Measurements from ENCODE around the gene PCED1B.

Gene PCED1B

GRCh38 chr12:47078733-47079467, 521 bp upstream of the PCED1B start (continued):
- TF ChIP-seq RBAK (tag by site-specific recombination; IDR thresholded peaks at IDR 0.05) (no peak), REST (tag by site-specific recombination; IDR thresholded peaks at IDR 0.05) (peak; percentile 68), ZBTB49 (tag by site-specific recombination; IDR thresholded peaks at IDR 0.05; ENCODE audit: low read depth) (no peak), ZBTB17 (tag by site-specific recombination; IDR thresholded peaks at IDR 0.05) (no peak), ZNF133 (tag by site-specific recombination; IDR thresholded peaks at IDR 0.05) (no peak), ZBTB1 (tag by site-specific recombination; IDR thresholded peaks at IDR 0.05) (no peak), ZNF768 (tag by site-specific recombination; IDR thresholded peaks at IDR 0.05) (no peak), ZNF132 (tag by site-specific recombination; IDR thresholded peaks at IDR 0.05; ENCODE audit: borderline replicate concordance) (no peak), ZBTB44 (tag by site-specific recombination; IDR thresholded peaks at IDR 0.05) (no peak), ZNF510 (tag by site-specific recombination; IDR thresholded peaks at IDR 0.05; ENCODE audit: insufficient replicate concordance) (no peak), ZNF362 (tag by site-specific recombination; IDR thresholded peaks at IDR 0.05) (no peak), PATZ1 (tag by site-specific recombination; IDR thresholded peaks at IDR 0.05) (no peak), ZNF350 (tag by site-specific recombination; IDR thresholded peaks at IDR 0.05) (no peak), ZNF621 (tag by site-specific recombination; IDR thresholded peaks at IDR 0.05) (no peak), ZNF624 (tag by site-specific recombination; IDR thresholded peaks at IDR 0.05) (no peak), ZNF433 (tag by site-specific recombination; IDR thresholded peaks at IDR 0.05; ENCODE audit: low read depth) (no peak), ZNF610 (tag by site-specific recombination; IDR thresholded peaks at IDR 0.05; ENCODE audit: borderline replicate concordance) (no peak), ZBTB20 (tag by site-specific recombination; IDR thresholded peaks at IDR 0.05) (peak; percentile 61), ZNF692 (tag by site-specific recombination; IDR thresholded peaks at IDR 0.05) (peak; percentile 70; the same call in 1 of the 2 replicates), SALL2 (tag by site-specific recombination; IDR thresholded peaks at IDR 0.05; ENCODE audit: borderline replicate concordance) (no peak), MZF1 (tag by site-specific recombination; IDR thresholded peaks at IDR 0.05; ENCODE audit: borderline replicate concordance) (no peak), KLF16 (tag by site-specific recombination; IDR thresholded peaks at IDR 0.05) (no peak), ZBTB26 (tag by site-specific recombination; optimal IDR thresholded peaks at IDR 0.05) (no peak), ZNF529 (tag by site-specific recombination; IDR thresholded peaks at IDR 0.05; ENCODE audit: insufficient replicate concordance) (no peak), ZNF48 (tag by site-specific recombination; IDR thresholded peaks at IDR 0.05) (no peak), ZSCAN30 (tag by site-specific recombination; IDR thresholded peaks at IDR 0.05) (no peak)

Measured in HEK293 (cell line).